ENCODE data around the gene AXIN1. TPM values are rescaled to one million over a fixed set of nuclear protein-coding genes. Genes with fewer than 3 reads are reported as not detected.

Gene AXIN1
- total and polyA plus RNA-seq, 2 donors (not counting 1 experiment from before 2014, with no cell fraction given), result 5.1 to 18.7 TPM

GRCh38 chr16:287981-288920, 64.3 kb downstream of the AXIN1 start:
- Histone ChIP-seq H3K9ac (ENCODE audit: insufficient read depth, low read length) (no peak overlapping the region), H3K4me2 (ENCODE audit: extremely low read depth, insufficient read depth, low read length) (no peak overlapping the region), H3K4me3 (replicated peaks in 1 of 4; ENCODE audit: control extremely low read depth in 1 of 4, insufficient read depth in 1 of 4, low read depth in 3 of 4, low read length in 4 of 4) (no peak overlapping the region), H2AFZ (ENCODE audit: low read length) (no peak overlapping the region), H3K27me3 (ENCODE audit: control insufficient read depth, insufficient read depth, low read length) (no peaks in the 10 kb centered on the region), H3K79me2 (ENCODE audit: control insufficient read depth, insufficient read depth, low read length) (no peaks in the 10 kb centered on the region), H4K20me1 (ENCODE audit: control insufficient read depth, extremely low read depth, insufficient read depth, low read length) (no peaks in the 10 kb centered on the region), H3K36me3 (ENCODE audit: control insufficient read depth, insufficient read depth, low read length) (peaks cover 15% of the 10 kb centered on the region), H3K9me3 (ENCODE audit: control insufficient read depth, insufficient read depth, low read depth, low read length) (no peaks in the 10 kb centered on the region), H3K4me1 (ENCODE audit: control insufficient read depth, extremely low read depth, insufficient read depth, low read length) (no peaks in the 10 kb centered on the region), H3K27ac (ENCODE audit: insufficient read depth, low read length) (no peak overlapping the region)
- TF ChIP-seq EZH2 (IDR thresholded peaks at IDR 0.05; ENCODE audit: low read length, missing control alignments), result no peak
- TF ChIP-seq, protein P1, sequence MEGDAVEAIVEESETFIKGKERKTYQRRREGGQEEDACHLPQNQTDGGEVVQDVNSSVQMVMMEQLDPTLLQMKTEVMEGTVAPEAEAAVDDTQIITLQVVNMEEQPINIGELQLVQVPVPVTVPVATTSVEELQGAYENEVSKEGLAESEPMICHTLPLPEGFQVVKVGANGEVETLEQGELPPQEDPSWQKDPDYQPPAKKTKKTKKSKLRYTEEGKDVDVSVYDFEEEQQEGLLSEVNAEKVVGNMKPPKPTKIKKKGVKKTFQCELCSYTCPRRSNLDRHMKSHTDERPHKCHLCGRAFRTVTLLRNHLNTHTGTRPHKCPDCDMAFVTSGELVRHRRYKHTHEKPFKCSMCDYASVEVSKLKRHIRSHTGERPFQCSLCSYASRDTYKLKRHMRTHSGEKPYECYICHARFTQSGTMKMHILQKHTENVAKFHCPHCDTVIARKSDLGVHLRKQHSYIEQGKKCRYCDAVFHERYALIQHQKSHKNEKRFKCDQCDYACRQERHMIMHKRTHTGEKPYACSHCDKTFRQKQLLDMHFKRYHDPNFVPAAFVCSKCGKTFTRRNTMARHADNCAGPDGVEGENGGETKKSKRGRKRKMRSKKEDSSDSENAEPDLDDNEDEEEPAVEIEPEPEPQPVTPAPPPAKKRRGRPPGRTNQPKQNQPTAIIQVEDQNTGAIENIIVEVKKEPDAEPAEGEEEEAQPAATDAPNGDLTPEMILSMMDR (conservative IDR thresholded peaks at IDR 0.05 in 1 of 2, IDR thresholded peaks at IDR 0.05 in 1 of 2; ENCODE audit: low read depth in 1 of 2, low read length in 2 of 2), result no peak
- no peak for DNase-seq (ENCODE audit: low read depth in 2 of 2)

DNA sequence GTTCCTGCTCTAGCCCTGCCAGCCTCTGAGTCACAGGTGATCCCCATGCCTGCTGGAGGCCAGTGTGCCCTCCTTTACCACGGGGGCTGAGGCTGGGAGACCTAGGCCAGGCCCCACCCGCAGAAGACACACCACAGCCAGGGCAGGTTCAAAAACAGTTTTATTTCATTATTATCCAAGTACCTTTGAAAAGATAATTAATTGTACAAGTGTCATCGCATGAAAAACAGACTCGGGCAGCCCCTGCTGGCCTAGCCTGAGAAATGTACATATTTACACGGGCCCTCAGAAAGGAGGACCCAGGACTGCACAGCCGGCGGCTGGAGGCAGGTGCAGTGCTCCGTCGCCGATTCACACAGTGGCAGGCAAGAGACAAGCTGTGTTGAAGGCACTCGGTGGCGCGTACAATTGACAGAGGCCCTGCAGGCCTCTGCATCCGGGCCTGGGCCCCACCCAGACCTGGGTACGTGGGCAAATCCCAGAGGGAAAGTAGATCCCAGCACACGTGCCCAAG, 65.2 kb downstream of the AXIN1 start:
- Histone ChIP-seq H3K4me1 (ENCODE audit: control insufficient read depth, extremely low read depth, insufficient read depth, low read length) (no peaks in the 10 kb centered on the region), H3K27me3 (ENCODE audit: control insufficient read depth, insufficient read depth, low read length) (no peaks in the 10 kb centered on the region), H3K9ac (ENCODE audit: insufficient read depth, low read length) (no peak overlapping the region), H4K20me1 (ENCODE audit: control insufficient read depth, extremely low read depth, insufficient read depth, low read length) (no peaks in the 10 kb centered on the region), H3K27ac (ENCODE audit: insufficient read depth, low read length) (no peak overlapping the region), H3K4me2 (ENCODE audit: extremely low read depth, insufficient read depth, low read length) (no peak overlapping the region), H3K9me3 (ENCODE audit: control insufficient read depth, insufficient read depth, low read depth, low read length) (no peaks in the 10 kb centered on the region), H3K4me3 (replicated peaks in 1 of 4; ENCODE audit: control extremely low read depth in 1 of 4, insufficient read depth in 1 of 4, low read depth in 3 of 4, low read length in 4 of 4) (no peak overlapping the region), H2AFZ (ENCODE audit: low read length) (no peak overlapping the region), H3K79me2 (ENCODE audit: control insufficient read depth, insufficient read depth, low read length) (no peaks in the 10 kb centered on the region), H3K36me3 (ENCODE audit: control insufficient read depth, insufficient read depth, low read length) (peaks cover 14% of the 10 kb centered on the region)
- TF ChIP-seq, protein P1 (conservative IDR thresholded peaks at IDR 0.05 in 1 of 2, IDR thresholded peaks at IDR 0.05 in 1 of 2; ENCODE audit: low read depth in 1 of 2, low read length in 2 of 2), result no peak
- no peak for TF ChIP-seq EZH2 (IDR thresholded peaks at IDR 0.05; ENCODE audit: low read length, missing control alignments)
- no peak for DNase-seq (ENCODE audit: low read depth in 2 of 2)

- H3K27ac ChIP-seq (ENCODE audit: insufficient read depth, low read length), result no peak overlapping the region
- peaks cover under 1% of the 10 kb centered on the region for H3K27me3 ChIP-seq (ENCODE audit: control insufficient read depth, insufficient read depth, low read length)
- H2AFZ ChIP-seq (ENCODE audit: low read length), result no peak overlapping the region
- H3K36me3 ChIP-seq (ENCODE audit: control insufficient read depth, insufficient read depth, low read length), result peaks cover 12% of the 10 kb centered on the region
- H3K4me2 ChIP-seq (ENCODE audit: extremely low read depth, insufficient read depth, low read length), result no peak overlapping the region
- no peak for TF ChIP-seq EZH2 (IDR thresholded peaks at IDR 0.05; ENCODE audit: low read length, missing control alignments)
- TF ChIP-seq, protein P1 (conservative IDR thresholded peaks at IDR 0.05 in 1 of 2, IDR thresholded peaks at IDR 0.05 in 1 of 2; ENCODE audit: low read depth in 1 of 2, low read length in 2 of 2), result no peak
- H3K4me1 ChIP-seq (ENCODE audit: control insufficient read depth, extremely low read depth, insufficient read depth, low read length), result no peaks in the 10 kb centered on the region
- DNase-seq (ENCODE audit: low read depth in 2 of 2), result no peak
- H3K9ac ChIP-seq (ENCODE audit: insufficient read depth, low read length), result no peak overlapping the region
- no peak overlapping the region for H3K4me3 ChIP-seq (replicated peaks in 1 of 4; ENCODE audit: control extremely low read depth in 1 of 4, insufficient read depth in 1 of 4, low read depth in 3 of 4, low read length in 4 of 4)
- H3K79me2 ChIP-seq (ENCODE audit: control insufficient read depth, insufficient read depth, low read length), result no peaks in the 10 kb centered on the region
- H3K9me3 ChIP-seq (ENCODE audit: control insufficient read depth, insufficient read depth, low read depth, low read length), result no peaks in the 10 kb centered on the region
- H4K20me1 ChIP-seq (ENCODE audit: control insufficient read depth, extremely low read depth, insufficient read depth, low read length), result no peaks in the 10 kb centered on the region
Observed at GRCh38 chr16:286491-287297, 65.8 kb downstream of the AXIN1 start.
